COLO668 (cell line): Measurements from ENCODE around the gene PIK3IP1.

ENCODE experiments used
- DNase-seq: peaks from one replicate; lab custom pipeline; 2025; ENCODE audit not compliant: unreplicated experiment; lab: John Stamatoyannopoulos, UW

PIK3IP1 gene

DNA sequence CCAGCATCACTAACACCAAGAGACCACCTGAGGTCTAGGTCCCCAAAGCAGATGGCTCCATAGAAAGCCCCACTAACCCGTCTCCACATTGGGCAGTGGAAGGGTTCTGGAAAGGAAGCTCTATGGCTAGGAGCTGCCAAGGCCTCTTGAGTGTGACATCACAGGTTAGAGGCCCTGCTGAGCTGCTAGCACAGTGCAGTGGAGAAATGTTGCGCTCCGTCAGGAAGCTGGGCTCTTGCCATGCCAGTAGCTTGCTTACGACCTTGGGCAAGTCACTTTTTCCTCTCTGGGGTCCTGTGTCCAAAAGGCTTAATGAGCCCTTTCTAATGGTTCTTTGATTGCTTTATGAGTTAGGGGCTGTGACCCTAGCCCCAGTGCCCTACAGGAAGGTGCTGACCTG, 10.6 kb downstream of the PIK3IP1 start:
- no peak for DNase-seq

- no peak for DNase-seq
These were observed 12.3 kb downstream of the PIK3IP1 start for GRCh38 chr22:31279821-31280505.

- no peak for DNase-seq
These were observed 13.0 kb downstream of the PIK3IP1 start for GRCh38 chr22:31279327-31279669.

DNA sequence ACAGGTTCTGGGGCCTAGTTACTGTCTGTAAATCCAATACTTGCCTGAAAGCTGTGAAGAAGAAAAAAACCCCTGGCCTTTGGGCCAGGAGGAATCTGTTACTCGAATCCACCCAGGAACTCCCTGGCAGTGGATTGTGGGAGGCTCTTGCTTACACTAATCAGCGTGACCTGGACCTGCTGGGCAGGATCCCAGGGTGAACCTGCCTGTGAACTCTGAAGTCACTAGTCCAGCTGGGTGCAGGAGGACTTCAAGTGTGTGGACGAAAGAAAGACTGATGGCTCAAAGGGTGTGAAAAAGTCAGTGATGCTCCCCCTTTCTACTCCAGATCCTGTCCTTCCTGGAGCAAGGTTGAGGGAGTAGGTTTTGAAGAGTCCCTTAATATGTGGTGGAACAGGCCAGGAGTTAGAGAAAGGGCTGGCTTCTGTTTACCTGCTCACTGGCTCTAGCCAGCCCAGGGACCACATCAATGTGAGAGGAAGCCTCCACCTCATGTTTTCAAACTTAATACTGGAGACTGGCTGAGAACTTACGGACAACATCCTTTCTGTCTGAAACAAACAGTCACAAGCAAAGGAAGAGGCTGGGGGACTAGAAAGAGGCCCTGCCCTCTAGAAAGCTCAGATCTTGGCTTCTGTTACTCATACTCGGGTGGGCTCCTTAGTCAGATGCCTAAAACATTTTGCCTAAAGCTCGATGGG, 13.5 kb downstream of the PIK3IP1 start:
- DNase-seq, result no peak

- DNase-seq, result no peak
These were observed 14.1 kb downstream of the PIK3IP1 start for GRCh38 chr22:31278151-31278621.

- no peak for DNase-seq
These were observed 14.5 kb downstream of the PIK3IP1 start for GRCh38 chr22:31277741-31278140.

DNA sequence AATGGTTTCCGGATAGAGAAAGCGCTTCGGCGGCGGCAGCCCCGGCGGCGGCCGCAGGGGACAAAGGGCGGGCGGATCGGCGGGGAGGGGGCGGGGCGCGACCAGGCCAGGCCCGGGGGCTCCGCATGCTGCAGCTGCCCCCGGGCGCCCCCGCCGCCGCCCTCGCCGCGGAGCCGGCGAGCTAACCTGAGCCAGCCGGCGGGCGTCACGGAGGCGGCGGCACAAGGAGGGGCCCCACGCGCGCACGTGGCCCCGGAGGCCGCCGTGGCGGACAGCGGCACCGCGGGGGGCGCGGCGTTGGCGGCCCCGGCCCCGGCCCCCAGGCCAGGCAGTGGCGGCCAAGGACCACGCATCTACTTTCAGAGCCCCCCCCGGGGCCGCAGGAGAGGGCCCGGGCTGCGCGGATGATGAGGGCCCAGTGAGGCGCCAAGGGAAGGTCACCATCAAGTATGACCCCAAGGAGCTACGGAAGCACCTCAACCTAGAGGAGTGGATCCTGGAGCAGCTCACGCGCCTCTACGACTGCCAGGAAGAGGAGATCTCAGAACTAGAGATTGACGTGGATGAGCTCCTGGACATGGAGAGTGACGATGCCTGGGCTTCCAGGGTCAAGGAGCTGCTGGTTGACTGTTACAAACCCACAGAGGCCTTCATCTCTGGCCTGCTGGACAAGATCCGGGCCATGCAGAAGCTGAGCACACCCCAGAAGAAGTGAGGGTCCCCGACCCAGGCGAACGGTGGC, 15.7 kb downstream of the PIK3IP1 start:
- DNase-seq, result no peak

DNA sequence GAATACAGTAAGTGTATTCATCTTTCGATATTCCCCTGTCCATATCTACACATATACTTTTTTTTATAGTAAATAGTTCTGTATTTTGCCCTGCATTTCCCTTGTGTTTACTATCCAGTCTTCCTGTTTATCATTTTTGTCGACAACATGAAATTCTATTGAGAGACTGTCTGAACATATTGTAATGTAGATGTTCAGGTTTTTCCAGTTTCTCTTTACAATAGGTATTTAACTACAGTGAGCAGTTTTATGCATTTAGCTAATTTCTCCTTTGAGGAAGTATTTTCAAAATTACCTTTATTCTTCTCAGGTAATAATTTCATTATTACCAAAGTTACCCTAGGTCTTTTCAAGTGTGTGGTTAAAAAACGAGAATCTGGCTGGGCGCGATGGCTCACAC, 16.7 kb downstream of the PIK3IP1 start:
- no peak for DNase-seq

- no peak for DNase-seq
These were observed 17.3 kb downstream of the PIK3IP1 start for GRCh38 chr22:31275018-31275417.

DNA sequence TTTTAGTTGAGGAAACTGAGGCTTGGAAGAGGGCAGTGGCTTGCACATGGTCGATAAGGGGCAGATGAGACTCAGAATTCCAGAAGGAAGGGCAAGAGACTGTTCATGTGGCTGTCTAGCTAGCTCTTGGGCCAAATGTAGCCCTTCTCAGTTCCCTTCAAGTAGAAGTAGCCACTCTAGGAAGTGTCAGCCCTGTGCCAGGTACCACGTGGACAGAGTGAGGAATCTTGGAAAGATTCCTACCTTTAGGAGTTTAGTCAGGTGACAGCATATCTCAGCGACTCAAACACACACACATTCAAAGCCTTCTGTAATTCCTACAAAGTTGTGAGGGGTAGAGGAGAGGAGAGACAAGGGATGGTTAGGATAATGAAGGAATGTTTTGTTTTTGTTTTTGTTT, 18.3 kb downstream of the PIK3IP1 start:
- DNase-seq, result no peak

GRCh38 chr22:31272522-31273446, 19.5 kb downstream of the PIK3IP1 start:
- peak; percentile 40 for DNase-seq

DNA sequence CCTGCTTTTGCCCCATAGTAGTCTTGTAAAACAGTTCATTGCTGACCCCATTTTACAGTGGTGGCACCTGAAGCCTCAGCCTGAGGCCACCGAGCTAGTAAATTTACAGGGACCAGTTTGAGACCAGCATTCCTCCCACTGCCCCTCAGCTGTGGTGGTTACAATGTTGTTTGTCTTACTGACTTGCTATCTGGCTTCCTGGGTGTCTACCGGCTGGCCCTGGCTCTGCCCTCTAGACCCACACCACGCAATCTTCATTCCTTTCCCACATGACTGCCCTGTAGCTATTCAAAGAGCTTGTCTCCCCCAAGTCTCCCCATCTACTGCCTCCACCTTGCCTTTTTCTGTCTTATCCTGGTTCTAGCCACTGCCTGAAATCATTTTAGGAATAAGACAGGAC, 20.8 kb downstream of the PIK3IP1 start:
- DNase-seq, result no peak

GRCh38 chr22:31271026-31271425, 21.3 kb downstream of the PIK3IP1 start:
- no peak for DNase-seq

- DNase-seq, result no peak
These were observed 22.3 kb downstream of the PIK3IP1 start for GRCh38 chr22:31269892-31270579.

DNA sequence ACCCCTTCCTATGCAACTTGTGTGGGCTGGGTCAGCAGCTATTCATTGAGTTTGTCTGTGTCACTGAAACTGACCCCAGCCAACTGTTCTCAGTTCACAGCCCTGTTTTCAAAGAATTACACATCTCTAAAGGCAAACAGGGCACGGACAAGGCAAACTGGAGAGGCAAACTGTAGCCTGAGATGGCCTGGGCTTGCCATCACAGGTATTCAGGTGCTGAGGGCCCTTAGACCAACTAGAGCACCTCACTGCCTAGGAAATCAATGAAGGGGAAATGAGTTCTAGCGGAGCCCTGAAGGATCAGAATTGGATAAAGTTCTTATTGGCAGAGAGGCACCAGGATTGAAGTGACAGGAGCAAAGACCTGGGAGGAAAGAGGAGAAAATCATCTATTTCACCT, 24.0 kb downstream of the PIK3IP1 start:
- no peak for DNase-seq

DNA sequence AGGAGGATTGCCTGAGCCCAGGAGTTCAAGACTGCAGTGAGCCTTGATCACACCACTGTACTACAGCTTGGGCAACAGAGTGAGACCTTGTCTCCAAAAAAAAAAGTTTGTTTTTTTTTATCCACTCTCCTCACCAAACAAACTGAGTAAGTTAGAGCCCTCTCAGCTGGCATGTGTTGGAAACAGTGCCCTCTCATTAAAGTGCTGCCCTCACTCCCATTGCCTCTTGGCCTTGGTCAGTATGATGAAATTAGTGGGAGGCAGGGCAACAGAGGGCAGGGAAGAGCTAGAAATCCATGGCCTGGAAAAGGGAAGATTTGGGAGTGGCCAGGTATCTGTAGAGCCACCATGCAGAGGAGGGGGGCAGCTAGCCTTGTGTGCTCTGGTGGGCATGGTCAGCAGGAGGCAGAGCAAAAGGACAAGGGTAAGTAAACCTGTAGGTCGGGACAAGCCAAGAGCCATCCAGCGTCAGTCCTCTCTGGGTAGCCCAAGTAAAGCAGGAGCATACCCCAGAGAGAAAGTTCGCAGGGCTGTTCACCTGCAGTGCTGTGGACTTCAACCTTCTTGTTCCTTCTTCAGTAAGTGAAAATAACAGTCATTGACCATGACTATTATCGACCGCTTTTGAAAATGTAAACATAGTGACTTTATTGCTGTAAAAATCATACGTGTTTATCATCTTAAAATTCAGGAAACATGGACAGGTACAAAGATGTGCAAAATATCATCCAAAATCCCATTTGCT, 28.2 kb downstream of the PIK3IP1 start:
- DNase-seq, result no peak

DNA sequence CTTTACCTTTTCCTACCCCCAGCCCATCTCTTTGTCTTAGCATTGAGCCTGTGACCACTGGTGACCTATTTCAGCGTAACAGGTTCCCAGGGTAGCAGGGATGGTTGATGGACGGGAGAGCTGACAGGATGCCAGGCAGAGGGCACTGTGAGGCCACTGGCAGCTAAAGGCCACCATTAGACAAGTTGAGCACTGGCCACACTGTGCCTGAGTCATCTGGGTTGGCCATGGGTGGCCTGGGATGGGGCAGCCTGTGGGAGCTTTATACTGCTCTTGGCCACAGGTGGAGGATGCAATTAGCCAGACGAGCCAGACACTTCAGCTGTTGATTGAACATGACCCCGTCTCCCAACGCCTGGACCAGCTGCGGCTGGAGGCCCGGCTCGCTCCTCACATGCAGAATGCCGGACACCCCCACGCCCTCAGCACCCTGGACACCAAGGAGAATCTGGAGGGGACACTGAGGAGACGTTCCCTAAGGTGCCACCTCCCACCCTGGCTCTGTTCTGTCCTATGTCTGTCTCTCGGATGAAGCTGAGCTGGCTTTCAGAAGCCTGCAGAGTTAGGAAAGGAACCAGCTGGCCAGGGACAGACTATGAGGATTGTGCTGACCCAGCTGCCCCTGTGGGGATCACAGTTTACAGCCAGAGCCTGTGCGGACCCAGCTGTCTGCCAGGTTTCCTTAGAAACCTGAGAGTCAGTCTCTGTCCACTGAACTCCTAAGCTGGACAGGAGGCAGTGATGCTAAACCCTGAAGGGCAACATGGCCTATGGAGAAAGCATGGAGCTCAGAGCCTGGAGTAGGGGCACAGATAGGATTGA, 29.8 kb downstream of the PIK3IP1 start:
- DNase-seq, result no peak

DNA sequence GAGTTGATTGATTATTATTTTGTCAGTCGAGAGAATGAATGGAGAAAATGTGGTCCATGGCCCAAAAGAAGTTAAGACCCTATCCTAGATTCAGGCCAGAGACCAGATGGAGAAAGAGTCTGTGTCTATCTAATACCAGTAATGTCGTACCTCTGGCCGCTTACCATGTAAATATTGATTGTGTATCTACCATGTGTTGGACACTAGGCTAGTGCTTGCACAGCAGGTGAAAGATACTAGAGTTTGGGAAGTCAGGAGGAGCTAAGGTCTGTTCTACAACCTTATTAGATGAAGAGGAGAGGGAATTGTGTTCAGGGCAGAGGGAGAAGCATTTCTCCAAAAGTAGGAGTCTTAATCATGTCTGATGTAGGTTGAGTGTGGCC, 31.8 kb downstream of the PIK3IP1 start:
- no peak for DNase-seq
